IPS-15b (cell line): ENCODE results near the gene PSME3IP1.

Source experiments
- H3K27me3 ChIP-seq: one replicate; pipeline ENCODE4 v1.6.1; 2013; ENCODE audit warnings: low read length; ENCODE audit not compliant: control insufficient read depth, insufficient read depth
- H3K36me3 ChIP-seq: one replicate; pipeline ENCODE4 v1.6.1; 2013; ENCODE audit warnings: low read length; ENCODE audit not compliant: control insufficient read depth, insufficient read depth
- H3K4me1 ChIP-seq: one replicate; pipeline ENCODE4 v1.6.1; 2013; ENCODE audit warnings: mild to moderate bottlenecking, low read length; ENCODE audit not compliant: control insufficient read depth, insufficient read depth
- H3K4me3 ChIP-seq: one replicate; pipeline ENCODE4 v1.5.1; 2013; ENCODE audit warnings: low read depth, low read length
- H3K9ac ChIP-seq: one replicate; pipeline ENCODE4 v1.6.1; 2013; ENCODE audit warnings: low read depth, mild to moderate bottlenecking, low read length
- H3K9me3 ChIP-seq: one replicate; pipeline ENCODE4 v1.6.1; 2013; ENCODE audit warnings: mild to moderate bottlenecking, low read length; ENCODE audit not compliant: control insufficient read depth, insufficient read depth

The PSME3IP1 gene

GRCh38 chr16:57137566-57138273 lies 48.1 kb downstream of the PSME3IP1 start:
- Histone ChIP-seq H3K4me1 (peaks cover 3% of the 10 kb centered on the region), H3K4me3 (no peak overlapping the region), H3K9ac (no peak overlapping the region), H3K36me3 (no peaks in the 10 kb centered on the region), H3K9me3 (no peaks in the 10 kb centered on the region), H3K27me3 (no peaks in the 10 kb centered on the region)

- H3K4me1 ChIP-seq: peaks cover 3% of the 10 kb centered on the region
- no peak overlapping the region for H3K9ac ChIP-seq
- no peak overlapping the region for H3K4me3 ChIP-seq
- H3K27me3 ChIP-seq: no peaks in the 10 kb centered on the region
- no peaks in the 10 kb centered on the region for H3K9me3 ChIP-seq
- no peaks in the 10 kb centered on the region for H3K36me3 ChIP-seq
Observed at GRCh38 chr16:57137043-57137442, 48.8 kb downstream of the PSME3IP1 start.

GRCh38 chr16:57134982-57135381 lies 50.9 kb downstream of the PSME3IP1 start:
- no peak overlapping the region for H3K4me3 ChIP-seq
- H3K4me1 ChIP-seq: peaks cover 3% of the 10 kb centered on the region
- no peaks in the 10 kb centered on the region for H3K36me3 ChIP-seq
- H3K9ac ChIP-seq: no peak overlapping the region
- H3K27me3 ChIP-seq: no peaks in the 10 kb centered on the region
- H3K9me3 ChIP-seq: no peaks in the 10 kb centered on the region

GRCh38 chr16:57133886-57134285 lies 52.0 kb downstream of the PSME3IP1 start:
- H3K27me3 ChIP-seq: no peaks in the 10 kb centered on the region

GRCh38 chr16:57133031-57133430 lies 52.8 kb downstream of the PSME3IP1 start:
- H3K36me3 ChIP-seq: no peaks in the 10 kb centered on the region
- no peaks in the 10 kb centered on the region for H3K27me3 ChIP-seq
- H3K4me3 ChIP-seq: no peak overlapping the region
- H3K4me1 ChIP-seq: peaks cover 3% of the 10 kb centered on the region
- H3K9me3 ChIP-seq: no peaks in the 10 kb centered on the region
- H3K9ac ChIP-seq: no peak overlapping the region

More at GRCh38 chr16:57133886-57134285, 52.0 kb downstream of the PSME3IP1 start:
- no peak overlapping the region for H3K4me3 ChIP-seq
- peaks cover 3% of the 10 kb centered on the region for H3K4me1 ChIP-seq
- no peak overlapping the region for H3K9ac ChIP-seq
- H3K9me3 ChIP-seq: no peaks in the 10 kb centered on the region
- no peaks in the 10 kb centered on the region for H3K36me3 ChIP-seq

GRCh38 chr16:57132470-57132869 lies 53.4 kb downstream of the PSME3IP1 start:
- H3K4me1 ChIP-seq: peaks cover 3% of the 10 kb centered on the region
- no peak overlapping the region for H3K4me3 ChIP-seq
- H3K36me3 ChIP-seq: no peaks in the 10 kb centered on the region
- no peaks in the 10 kb centered on the region for H3K9me3 ChIP-seq
- H3K9ac ChIP-seq: no peak overlapping the region
- H3K27me3 ChIP-seq: no peaks in the 10 kb centered on the region

- no peaks in the 10 kb centered on the region for H3K36me3 ChIP-seq
- no peak overlapping the region for H3K9ac ChIP-seq
- H3K4me1 ChIP-seq: peaks cover 3% of the 10 kb centered on the region
- no peaks in the 10 kb centered on the region for H3K9me3 ChIP-seq
- no peak overlapping the region for H3K4me3 ChIP-seq
- H3K27me3 ChIP-seq: no peaks in the 10 kb centered on the region
Observed at GRCh38 chr16:57131351-57131970, 54.4 kb downstream of the PSME3IP1 start.

GRCh38 chr16:57130950-57131321 lies 54.9 kb downstream of the PSME3IP1 start:
- Histone ChIP-seq H3K4me1 (peaks cover 3% of the 10 kb centered on the region), H3K27me3 (no peaks in the 10 kb centered on the region), H3K9me3 (no peaks in the 10 kb centered on the region), H3K9ac (no peak overlapping the region), H3K36me3 (no peaks in the 10 kb centered on the region), H3K4me3 (no peak overlapping the region)

GRCh38 chr16:57128771-57129389 lies 57.0 kb downstream of the PSME3IP1 start:
- Histone ChIP-seq H3K9me3 (no peaks in the 10 kb centered on the region), H3K27me3 (no peaks in the 10 kb centered on the region)

GRCh38 chr16:57127836-57128235 lies 58.0 kb downstream of the PSME3IP1 start:
- Histone ChIP-seq H3K27me3 (no peaks in the 10 kb centered on the region), H3K9me3 (no peaks in the 10 kb centered on the region), H3K9ac (no peak overlapping the region), H3K36me3 (no peaks in the 10 kb centered on the region), H3K4me1 (no peaks in the 10 kb centered on the region), H3K4me3 (no peak overlapping the region)

More at GRCh38 chr16:57128771-57129389, 57.0 kb downstream of the PSME3IP1 start:
- no peak overlapping the region for H3K4me3 ChIP-seq
- H3K4me1 ChIP-seq: no peaks in the 10 kb centered on the region
- no peaks in the 10 kb centered on the region for H3K36me3 ChIP-seq
- no peak overlapping the region for H3K9ac ChIP-seq

- H3K9ac ChIP-seq: no peak overlapping the region
- H3K4me3 ChIP-seq: no peak overlapping the region
- H3K9me3 ChIP-seq: no peaks in the 10 kb centered on the region
- H3K36me3 ChIP-seq: no peaks in the 10 kb centered on the region
- H3K4me1 ChIP-seq: no peaks in the 10 kb centered on the region
- H3K27me3 ChIP-seq: no peaks in the 10 kb centered on the region
Observed at GRCh38 chr16:57127037-57127763, 58.6 kb downstream of the PSME3IP1 start.
